Measurements from ENCODE around the gene PAK4. TPM values are rescaled to one million over a fixed set of nuclear protein-coding genes. Genes with fewer than 3 reads are reported as not detected.

Gene PAK4
- total and polyA plus RNA-seq, 2 of the 13 experiments (the other 11 are each of a cell fraction or from before 2014, with no cell fraction given): 9.5 to 17.8 TPM

- TF ChIP-seq MLXIP (CRISPR knock-in tag; IDR thresholded peaks at IDR 0.05; ENCODE audit: borderline replicate concordance): no peak
- peak; percentile 81 for TF ChIP-seq DR1 (CRISPR knock-in tag; IDR thresholded peaks at IDR 0.05)
- 0 out of 2 replicates have a peak, but pooled peaks have one; percentile 24 for TF ChIP-seq ZNF205 (CRISPR knock-in tag; IDR thresholded peaks at IDR 0.05)
- peak; percentile 92; the same call in 1 of the 2 replicates for TF ChIP-seq U2AF2 (IDR thresholded peaks at IDR 0.05; ENCODE audit: low read depth, low read length)
- TF ChIP-seq DZIP1 (CRISPR knock-in tag; IDR thresholded peaks at IDR 0.05): 0 out of 2 replicates have a peak, but pooled peaks have one; percentile 49
- peak; percentile 93 for TF ChIP-seq HOXA3 (CRISPR knock-in tag; IDR thresholded peaks at IDR 0.05)
- peak; percentile 43; the same call in 1 of the 2 replicates for TF ChIP-seq ELF1 (CRISPR knock-in tag; IDR thresholded peaks at IDR 0.05)
- peak; percentile 20; the same call in 1 of the 2 replicates for TF ChIP-seq BCL6 (CRISPR knock-in tag; IDR thresholded peaks at IDR 0.05)
- TF ChIP-seq KLF13 (CRISPR knock-in tag; IDR thresholded peaks at IDR 0.05): peak; percentile 91; the same call in 1 of the 2 replicates
- TF ChIP-seq, protein P1, sequence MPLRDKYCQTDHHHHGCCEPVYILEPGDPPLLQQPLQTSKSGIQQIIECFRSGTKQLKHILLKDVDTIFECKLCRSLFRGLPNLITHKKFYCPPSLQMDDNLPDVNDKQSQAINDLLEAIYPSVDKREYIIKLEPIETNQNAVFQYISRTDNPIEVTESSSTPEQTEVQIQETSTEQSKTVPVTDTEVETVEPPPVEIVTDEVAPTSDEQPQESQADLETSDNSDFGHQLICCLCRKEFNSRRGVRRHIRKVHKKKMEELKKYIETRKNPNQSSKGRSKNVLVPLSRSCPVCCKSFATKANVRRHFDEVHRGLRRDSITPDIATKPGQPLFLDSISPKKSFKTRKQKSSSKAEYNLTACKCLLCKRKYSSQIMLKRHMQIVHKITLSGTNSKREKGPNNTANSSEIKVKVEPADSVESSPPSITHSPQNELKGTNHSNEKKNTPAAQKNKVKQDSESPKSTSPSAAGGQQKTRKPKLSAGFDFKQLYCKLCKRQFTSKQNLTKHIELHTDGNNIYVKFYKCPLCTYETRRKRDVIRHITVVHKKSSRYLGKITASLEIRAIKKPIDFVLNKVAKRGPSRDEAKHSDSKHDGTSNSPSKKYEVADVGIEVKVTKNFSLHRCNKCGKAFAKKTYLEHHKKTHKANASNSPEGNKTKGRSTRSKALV (CRISPR knock-in tag; IDR thresholded peaks at IDR 0.05): 0 out of 2 replicates have a peak, but pooled peaks have one; percentile 27
- TF ChIP-seq ZNF234 (CRISPR knock-in tag; conservative IDR thresholded peaks at IDR 0.05): 0 out of 2 replicates have a peak, but pooled peaks have one; percentile 34
- TF ChIP-seq ZNF790 (CRISPR knock-in tag; IDR thresholded peaks at IDR 0.05; ENCODE audit: borderline replicate concordance): 0 out of 2 replicates have a peak, but pooled peaks have one; percentile 74
- peak; percentile 72 for TF ChIP-seq POGZ (CRISPR knock-in tag; IDR thresholded peaks at IDR 0.05)
- peak; percentile 58 for TF ChIP-seq AGO1 (IDR thresholded peaks at IDR 0.05; ENCODE audit: low read depth, low read length, poor library complexity, severe bottlenecking)
- peak; percentile 68 for TF ChIP-seq HNRNPLL (IDR thresholded peaks at IDR 0.05; ENCODE audit: low read depth, low read length, poor library complexity, severe bottlenecking)
- TF ChIP-seq ZNF850 (CRISPR knock-in tag; conservative IDR thresholded peaks at IDR 0.05): no peak
- TF ChIP-seq MTERF4 (CRISPR knock-in tag; IDR thresholded peaks at IDR 0.05): 0 out of 2 replicates have a peak, but pooled peaks have one; percentile 57
- TF ChIP-seq BCL3 (CRISPR knock-in tag; IDR thresholded peaks at IDR 0.05): peak; percentile 86; the same call in 1 of the 2 replicates
Observed at GRCh38 chr19:39125554-39126311, at the start of gene PAK4 (continued).

Measured in HepG2 (cell line).